HG03039 (cell line): ENCODE results near the gene GPSM1.

Experiments used
- ATAC-seq: cut with Tn5 transposase; IDR thresholded peaks from one replicate; pipeline ENCODE4 v1.9.1; 2021; ENCODE audit warnings: mild to moderate bottlenecking, moderate library complexity; ENCODE audit not compliant: unreplicated experiment

The GPSM1 gene

GRCh38 chr9:136303825-136304416 lies 23.4 kb upstream of the GPSM1 start, which contains the start of gene CCDC187:
Gene CCDC187 (minus strand): TSS chr9:136304094. CDS start chr9:136303830, 264 bp downstream.
- ATAC-seq, result no peak

GRCh38 chr9:136304456-136304855 lies 22.9 kb upstream of the GPSM1 start:
- ATAC-seq, result no peak

DNA sequence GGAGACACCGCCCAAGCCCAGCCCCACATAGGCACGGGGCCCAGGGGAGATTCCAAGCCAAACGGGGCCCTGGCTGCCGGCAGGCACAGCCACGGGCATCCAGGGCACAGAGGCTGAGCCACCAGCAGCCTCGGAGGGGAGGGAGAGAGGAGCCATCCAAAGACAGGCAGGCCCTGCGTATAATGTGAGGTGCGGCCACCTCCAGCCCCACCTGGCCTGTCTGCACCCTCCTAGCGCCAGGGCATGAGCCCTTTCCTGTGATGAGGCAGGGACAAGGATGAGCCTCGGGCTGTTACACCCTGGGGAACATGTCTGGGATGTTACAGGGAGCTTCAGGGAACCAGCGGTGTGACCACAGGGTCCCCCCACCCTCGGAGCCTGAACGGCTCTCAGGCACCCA lies 22.4 kb upstream of the GPSM1 start:
- no peak for ATAC-seq

GRCh38 chr9:136305804-136306203 lies 21.5 kb upstream of the GPSM1 start:
- no peak for ATAC-seq

DNA sequence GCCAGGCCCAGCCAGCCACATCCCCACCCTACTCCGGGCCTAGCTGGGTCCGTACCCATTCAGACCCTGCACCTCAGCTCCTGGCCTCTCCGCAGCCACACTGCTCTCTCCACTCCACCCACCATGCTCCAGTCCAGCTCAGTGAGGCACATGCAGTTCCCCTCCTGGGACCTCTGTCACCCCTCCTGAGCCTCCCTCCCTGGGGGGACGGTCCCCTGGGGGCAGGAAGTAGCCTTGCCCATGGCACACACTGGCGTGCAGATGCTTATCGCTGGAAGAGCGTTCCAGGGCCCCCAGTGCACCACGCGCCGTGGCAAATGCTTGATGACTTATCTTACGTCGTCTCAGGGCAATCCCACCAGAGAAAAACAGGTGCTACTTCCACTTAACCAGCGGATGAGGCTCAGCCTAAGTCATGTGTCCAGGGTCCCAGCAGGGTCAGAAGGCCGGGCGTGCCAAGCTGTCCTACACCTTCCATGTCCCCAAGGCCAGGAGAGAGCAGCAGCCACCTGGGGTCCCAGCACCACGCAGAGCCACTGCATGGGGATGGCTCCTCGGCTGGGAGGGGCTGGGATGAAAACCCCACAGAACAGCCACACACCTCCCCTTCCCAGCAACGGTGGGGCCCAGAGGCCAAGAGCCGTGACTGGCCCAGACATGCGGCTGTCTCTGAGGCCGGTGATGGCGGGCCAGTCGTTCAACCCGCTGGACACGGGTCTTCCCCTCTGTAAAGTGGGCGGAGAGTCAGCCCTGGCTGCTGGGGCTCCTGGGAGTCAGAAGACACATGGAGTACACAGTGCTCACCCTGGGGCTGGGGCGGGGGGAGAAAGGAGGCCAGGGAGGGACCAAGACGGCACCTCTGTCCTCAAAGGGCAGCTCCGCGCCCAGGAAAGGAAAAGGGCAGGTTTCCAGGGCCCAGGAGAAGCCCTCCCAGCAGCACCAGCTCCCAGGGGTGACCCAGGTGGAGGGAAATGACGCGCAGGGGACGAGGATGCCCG lies 20.8 kb upstream of the GPSM1 start:
- ATAC-seq, result no peak

DNA sequence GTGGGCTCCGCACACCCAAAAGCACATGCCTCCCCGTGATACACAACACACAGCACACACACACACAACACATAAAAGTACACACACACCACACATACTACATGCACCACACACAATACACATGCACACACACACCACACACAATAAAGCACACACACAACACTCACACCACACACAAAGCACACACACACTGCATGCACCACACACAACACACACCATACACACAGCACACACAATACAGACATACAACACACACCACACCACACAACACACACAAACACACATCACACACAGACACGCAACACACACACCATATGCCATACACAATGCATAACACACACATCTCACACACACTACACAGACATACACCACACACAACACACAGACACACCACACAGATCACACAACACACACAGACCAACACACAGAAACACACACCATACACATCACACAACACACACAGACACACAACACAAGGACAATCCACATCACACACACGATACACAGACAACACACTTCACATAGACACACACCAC lies 20.1 kb upstream of the GPSM1 start:
- no peak for ATAC-seq

GRCh38 chr9:136308006-136308701 lies 19.2 kb upstream of the GPSM1 start:
- no peak for ATAC-seq

- no peak for ATAC-seq
Observed at GRCh38 chr9:136308702-136309053, 18.7 kb upstream of the GPSM1 start.

DNA sequence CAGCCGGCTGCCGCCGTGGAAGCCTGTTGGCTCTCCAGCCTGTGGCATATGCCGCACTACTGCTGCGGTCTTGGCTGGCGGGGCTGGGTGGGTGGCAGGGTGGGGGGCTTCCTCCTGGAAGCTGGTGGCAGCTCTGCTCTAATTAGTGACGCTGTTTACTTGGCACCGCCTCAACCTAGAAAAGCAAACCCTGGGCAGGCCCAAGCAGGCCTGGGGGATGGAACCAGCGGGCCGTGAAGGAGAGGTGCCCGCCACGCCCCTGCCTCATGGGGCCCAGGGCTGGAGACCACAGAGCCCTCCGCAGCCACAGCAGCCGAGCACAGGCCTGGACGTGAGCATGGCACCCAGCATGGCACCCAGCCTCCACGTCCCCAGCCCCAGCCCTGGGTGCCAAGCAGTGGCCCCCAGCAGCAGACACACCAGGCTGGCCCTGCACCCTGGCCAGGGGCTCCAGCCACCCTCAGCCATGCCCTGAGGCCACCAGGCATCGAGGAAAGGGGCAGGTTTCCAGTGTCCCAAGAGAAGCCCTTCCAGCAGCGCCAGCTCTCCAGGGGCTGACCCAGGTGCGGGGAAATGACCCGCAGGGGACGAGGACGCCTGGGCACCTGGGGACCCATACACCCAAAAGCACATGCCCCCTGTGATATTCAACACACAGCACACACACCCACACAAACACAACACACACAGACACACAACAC lies 18.1 kb upstream of the GPSM1 start:
- ATAC-seq, result no peak

DNA sequence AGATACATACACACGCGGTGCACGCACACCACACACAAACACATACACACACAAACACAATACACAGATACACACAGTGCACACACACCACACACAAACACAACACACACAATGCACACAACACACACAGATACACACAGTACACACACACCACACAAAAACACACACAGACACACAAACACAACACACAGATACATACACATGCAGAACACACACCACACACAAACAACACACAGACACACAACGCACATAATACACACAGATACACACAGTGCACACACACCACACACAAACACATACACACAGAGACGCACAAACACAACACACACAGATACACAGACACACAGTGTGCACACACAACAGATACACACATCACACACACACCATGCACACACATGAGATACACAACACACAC lies 17.5 kb upstream of the GPSM1 start:
- no peak for ATAC-seq

- ATAC-seq, result no peak
Observed at GRCh38 chr9:136310273-136311030, 16.9 kb upstream of the GPSM1 start.

- no peak for ATAC-seq
Observed at GRCh38 chr9:136311051-136312008, 16.0 kb upstream of the GPSM1 start.

- ATAC-seq, result no peak
Observed at GRCh38 chr9:136312009-136312375, 15.3 kb upstream of the GPSM1 start.

DNA sequence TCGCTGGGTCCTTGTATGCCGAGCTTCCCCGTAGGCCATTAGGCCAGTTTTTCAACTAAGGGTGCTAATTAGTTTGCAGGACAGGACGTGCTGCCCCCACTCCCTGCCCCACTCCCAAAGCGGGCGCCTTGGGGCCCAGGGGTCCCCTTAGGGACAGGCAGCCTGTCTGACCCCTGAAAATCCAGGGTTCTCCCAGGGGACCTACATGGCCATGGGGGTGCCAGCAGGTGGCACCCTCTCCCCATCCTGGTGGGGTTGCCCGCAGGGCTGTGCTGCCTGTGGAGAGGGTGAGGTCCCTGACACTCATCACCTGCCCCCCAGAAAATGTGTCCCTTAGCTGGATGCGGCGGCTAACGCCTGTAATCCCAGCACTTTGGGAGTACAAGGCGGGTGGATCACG lies 14.9 kb upstream of the GPSM1 start:
- no peak for ATAC-seq

DNA sequence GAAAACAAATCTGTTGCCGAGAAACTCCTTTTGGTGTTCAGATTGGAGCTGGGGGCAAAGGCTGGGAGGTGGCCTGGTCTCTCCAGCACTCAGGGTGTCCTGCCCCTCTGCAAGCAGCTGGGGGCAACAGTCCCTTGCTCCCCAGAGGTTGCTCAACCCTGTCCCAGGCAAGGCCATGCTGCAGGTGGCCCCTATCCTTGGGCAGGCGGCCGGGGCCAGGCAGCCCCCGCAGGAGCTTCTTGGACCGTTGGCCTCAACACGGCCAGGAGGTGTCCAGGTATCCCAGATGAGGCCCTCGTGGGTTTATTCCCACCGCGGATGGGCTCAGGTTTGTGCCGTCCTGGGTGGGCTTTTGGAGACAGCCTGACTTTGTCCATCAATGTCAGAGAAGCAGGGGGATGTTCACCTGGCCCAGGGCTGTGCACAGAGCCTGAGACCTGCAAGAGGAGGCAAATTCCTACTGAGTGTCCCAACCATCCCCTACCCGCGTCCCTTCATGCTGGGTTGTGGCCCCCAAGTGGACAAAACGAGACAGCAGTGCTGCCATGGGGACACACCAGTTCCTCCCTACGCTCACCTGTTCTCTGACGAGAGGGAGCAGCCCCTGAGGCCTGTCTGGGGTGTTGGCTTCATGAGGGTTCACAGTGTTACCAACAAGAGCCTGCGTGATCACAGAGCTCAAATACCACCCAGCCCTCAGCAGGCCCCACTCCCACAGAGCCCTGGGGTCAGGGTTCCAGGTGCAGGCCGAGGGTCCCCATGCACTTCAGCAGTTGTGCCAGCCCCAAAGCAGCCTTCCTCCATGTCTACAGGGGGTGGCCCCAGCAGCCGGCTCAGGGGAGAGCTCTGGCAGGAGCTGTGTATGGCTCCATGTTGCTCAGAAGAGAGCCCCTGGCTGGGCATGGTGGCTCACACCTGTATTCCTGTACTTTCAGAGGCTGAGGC lies 14.0 kb upstream of the GPSM1 start:
- ATAC-seq, result no peak

GRCh38 chr9:136314056-136314416 lies 13.3 kb upstream of the GPSM1 start:
- no peak for ATAC-seq

GRCh38 chr9:136314944-136315343 lies 12.4 kb upstream of the GPSM1 start:
- no peak for ATAC-seq

DNA sequence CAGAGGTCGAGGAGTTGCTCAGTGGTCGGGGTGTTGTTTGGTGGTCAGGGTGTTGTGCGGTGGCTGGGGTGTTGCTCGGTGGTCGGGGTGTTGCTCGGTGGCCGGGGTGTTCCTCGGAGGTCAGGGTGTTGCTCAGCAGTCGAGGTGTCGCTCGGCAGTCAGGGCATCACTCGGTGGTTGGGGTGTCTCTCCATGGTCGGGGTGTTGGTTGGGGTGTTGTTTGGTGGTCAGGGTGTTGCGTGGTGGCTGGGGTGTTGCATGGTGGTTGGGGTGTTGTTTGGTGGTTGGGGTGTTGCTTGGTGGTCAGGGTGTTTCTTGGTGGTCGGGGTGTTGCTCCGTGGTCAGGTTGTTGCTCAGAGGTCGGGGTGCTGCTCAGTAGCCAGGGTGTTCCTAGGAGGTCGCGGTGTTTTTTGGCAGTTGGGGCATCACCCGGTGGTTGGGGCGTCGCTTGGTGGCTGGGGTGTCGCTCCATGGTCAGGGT lies 11.0 kb upstream of the GPSM1 start:
- no peak for ATAC-seq
